K562 (cell line): ENCODE measurements around the gene MDK. TPM values are rescaled to one million over a fixed set of nuclear protein-coding genes. Genes with fewer than 3 reads are reported as not detected.

Source experiments
- ATAC-seq: fragments of 200-7000 bp; cut with Tn5 transposase; 3 replicates; pipeline ENCODE4 v1.9.1; 2020; ENCODE audit warnings: moderate library complexity
- BruUV-seq: library from RNA; stranded (reverse); fragments of 400-500 nt; replicated peaks from 2 replicates; lab custom pipeline; 2021; lab: Mats Ljungman, UMichigan
- CTCF ChIA-PET: fragments of 300-600 bp; formaldehyde crosslinking; extraction: SDS; loops from one replicate; lab custom pipeline; 2021; ENCODE audit warnings: low intra/inter-chr PET ratio; lab: Yijun Ruan, JAX
- POLR2A ChIA-PET: fragments of 300-600, 350-650 bp; sonication (Branson Sonifier 250); formaldehyde crosslinking; extraction: SDS; loops from one replicate; lab custom pipeline; 2021; ENCODE audit warnings: antibody characterized with exemption, inconsistent platforms; lab: Yijun Ruan, JAX
- DNase-seq, 4 experiments: peaks; one replicate each; pipeline versions ENCODE4 v3.0.0 to v3.0.0-alpha.2; 2011 to 2018; ENCODE audit warnings: low spot score in 3 of 4, mixed read lengths in 3 of 4; ENCODE audit errors: extremely low read depth in 1 of 4
- FAIRE-seq: peaks from 2 replicates; lab custom pipeline; 2011; peaks lifted over from hg19 to GRCh38; lab: Jason Lieb, UNC
- H2AFZ ChIP-seq: 2 replicates; pipeline ENCODE4 v1.6.0; 2011; ENCODE audit warnings: low read depth, low read length, control low read depth, inconsistent platforms
- H3K27ac ChIP-seq: fragments of 200-600 bp; 3 replicates; pipeline ENCODE4 v1.8.0; 2011; ENCODE audit warnings: low read depth, mild to moderate bottlenecking, control low read depth, inconsistent platforms, low read length, moderate library complexity, mixed read lengths; ENCODE audit errors: extremely low read depth
- H3K27me3 ChIP-seq, 2 experiments: fragments of 300-600 bp in 1 of 2; 2 replicates in 1 of 2; 3 replicates in 1 of 2; pipeline versions ENCODE4 v1.6.0 to v1.8.0; 2011; ENCODE audit warnings: inconsistent platforms in 2 of 2, low read length in 2 of 2, mild to moderate bottlenecking in 1 of 2, mixed read lengths in 1 of 2, moderate library complexity in 1 of 2; ENCODE audit not compliant: control insufficient read depth in 2 of 2, insufficient read depth in 2 of 2
- H3K36me3 ChIP-seq: fragments of 300-600 bp; 3 replicates; pipeline ENCODE4 v1.8.0; 2011; ENCODE audit warnings: mild to moderate bottlenecking, low read length, inconsistent platforms; ENCODE audit not compliant: control insufficient read depth, insufficient read depth
- H3K4me1 ChIP-seq, 2 experiments: fragments of 200-600 bp in 1 of 2; replicated peaks in 1 of 2; 2 replicates in 1 of 2; 3 replicates in 1 of 2; pipeline versions ENCODE4 v1.5.1 to v1.8.0; 2011; ENCODE audit warnings: inconsistent platforms in 2 of 2, low read length in 2 of 2, mild to moderate bottlenecking in 1 of 2, mixed read lengths in 1 of 2, moderate library complexity in 1 of 2; ENCODE audit not compliant: control insufficient read depth in 2 of 2, insufficient read depth in 2 of 2
- H3K4me2 ChIP-seq: 2 replicates; pipeline ENCODE4 v1.6.1; 2011; ENCODE audit warnings: low read length, control low read depth, inconsistent platforms, mixed read lengths; ENCODE audit not compliant: insufficient read depth
- H3K4me3 ChIP-seq: fragments of 200-600 bp; sonication (generic), shearing (Covaris generic); 2 replicates; pipeline ENCODE4 v1.5.1; 2016; ENCODE audit warnings: control low read depth, inconsistent platforms
- H3K79me2 ChIP-seq: fragments of 200-600 bp; 3 replicates; pipeline ENCODE4 v1.8.0; 2011; ENCODE audit warnings: low read length, inconsistent platforms; ENCODE audit not compliant: control insufficient read depth, insufficient read depth
- H3K9ac ChIP-seq, 2 experiments: 2 replicates each; pipeline versions ENCODE4 v1.6.0 to v1.6.1; 2011; ENCODE audit warnings: low read depth in 2 of 2, low read length in 2 of 2, control low read depth in 1 of 2, inconsistent platforms in 1 of 2, mild to moderate bottlenecking in 1 of 2, mixed read lengths in 1 of 2; ENCODE audit not compliant: insufficient read depth in 1 of 2
- H3K9me1 ChIP-seq: one replicate; pipeline ENCODE4 v1.6.0; 2011; ENCODE audit warnings: inconsistent platforms, mild to moderate bottlenecking, low read length, moderate library complexity; ENCODE audit not compliant: control insufficient read depth, insufficient read depth
- H3K9me3 ChIP-seq: replicated peaks from 2 replicates; pipeline ENCODE4 v1.5.1; 2011; ENCODE audit warnings: low read depth, low read length, inconsistent platforms; ENCODE audit not compliant: control insufficient read depth, insufficient read depth
- H4K20me1 ChIP-seq: replicated peaks from 2 replicates; pipeline ENCODE4 v1.6.1; 2011; ENCODE audit warnings: low read length, inconsistent platforms, mixed read lengths; ENCODE audit not compliant: control insufficient read depth, insufficient read depth
- ARNT ChIP-seq, 2 experiments: fragments of 450-650 bp; IDR thresholded peaks; 2 replicates each; pipeline ENCODE4 v1.6.1; 2016; ENCODE audit warnings: mild to moderate bottlenecking in 1 of 2
- BHLHE40 ChIP-seq: IDR thresholded peaks from 2 replicates; pipeline ENCODE4 v1.6.1; 2011; ENCODE audit warnings: low read length, improper control_type of control experiment
- FOXM1 ChIP-seq, 2 experiments: fragments of 450-650 bp in 1 of 2; sonication (generic) in 1 of 2; formaldehyde crosslinking in 1 of 2; IDR thresholded peaks; 2 replicates each; pipeline versions ENCODE4 v1.6.1 to v1.9.0; 2017 to 2022; ENCODE audit warnings: low read depth in 2 of 2, mild to moderate bottlenecking in 2 of 2, missing genetic modification reagents in 1 of 2, moderate library complexity in 1 of 2
- MEF2A ChIP-seq: IDR thresholded peaks from 2 replicates; pipeline ENCODE4 v1.6.1; 2011; ENCODE audit warnings: low read depth, mild to moderate bottlenecking, low read length, moderate library complexity; ENCODE audit not compliant: control insufficient read depth
- MEF2D ChIP-seq: conservative IDR thresholded peaks from 2 replicates; pipeline ENCODE4 v1.6.1; 2016; ENCODE audit warnings: low read depth, missing genetic modification characterization, missing compliant biosample characterization
- NR3C1 ChIP-seq: sonication (generic); formaldehyde crosslinking; IDR thresholded peaks from 2 replicates; pipeline ENCODE4 v1.8.1; 2022; ENCODE audit warnings: missing genetic modification reagents
- NRF1 ChIP-seq, 2 experiments: fragments of 450-650 bp; IDR thresholded peaks in 1 of 2; conservative IDR thresholded peaks in 1 of 2; 2 replicates each; pipeline ENCODE4 v1.6.1; 2014; ENCODE audit warnings: mild to moderate bottlenecking in 2 of 2
- PKNOX1 ChIP-seq: fragments of 450-650 bp; IDR thresholded peaks from 2 replicates; pipeline ENCODE4 v1.6.1; 2016
- RBFOX2 ChIP-seq: fragments of 200-400 bp; formaldehyde crosslinking; IDR thresholded peaks from 2 replicates; pipeline ENCODE4 v1.6.1; 2017; ENCODE audit warnings: low read depth, mild to moderate bottlenecking, low read length, moderate library complexity
- TCFL5 ChIP-seq: fragments of 250-450 bp; sonication (Bioruptor Pico); conservative IDR thresholded peaks from 2 replicates; pipeline ENCODE4 v1.6.1; 2021; ENCODE audit warnings: mild to moderate bottlenecking, moderate library complexity, matching md5 sums
- VEZF1 ChIP-seq: fragments of 200-800 bp; sonication (Bioruptor generic); IDR thresholded peaks from 2 replicates; pipeline ENCODE4 v1.6.1; 2017; ENCODE audit warnings: missing genetic modification characterization, missing compliant biosample characterization
- ZNF408 ChIP-seq: fragments of 250-450 bp; sonication (Bioruptor Pico); IDR thresholded peaks from 2 replicates; pipeline ENCODE4 v1.4.0; 2020; ENCODE audit warnings: low read depth, mild to moderate bottlenecking, moderate library complexity
- ZNF444 ChIP-seq: fragments of 250-450 bp; sonication (Bioruptor Pico); IDR thresholded peaks from 2 replicates; pipeline ENCODE4 v1.4.0; 2020; ENCODE audit warnings: mild to moderate bottlenecking, moderate library complexity
- WGBS: fragments of 100-300 bp; shearing (Covaris generic); methylation state at CpG from one replicate; pipeline ENCODE4 v1.1.6; 2016; ENCODE audit warnings: low coverage, mixed read lengths; ENCODE audit not compliant: insufficient coverage; ENCODE audit errors: missing lambda C conversion rate; 5-methylcytosine and 5-hydroxymethylcytosine counted together
- in situ Hi-C: fragments of 300-500 bp; cut with MboI; formaldehyde crosslinking; loops from 4 replicates; pipeline ENCODE4 v1.15.0; 2018; ENCODE audit warnings: inconsistent platforms, mixed read lengths
- intact Hi-C: fragments of 100-400 bp; cut with micrococcal nuclease; formaldehyde crosslinking; loops from 2 replicates; pipeline ENCODE4 v1.14.2; 2022
- polyA plus RNA-seq, 8 experiments: library from polyadenylated mRNA; depleted of rRNA in 4 of 8; stranded (reverse) in 5 of 8; unstranded in 3 of 8; fragments of >200 nt; fragmentation: Nextera tagmentation in 2 of 8; fragmentation: Illumina TruSeq in 1 of 8; extraction: Ambion mirVana in 2 of 8; extraction: Trizol in 1 of 8; gene quantifications; 2 replicates each; pipeline versions ENCODE4 v1.2.1 to v1.2.3, GENCODE V29; 2011 to 2014; ENCODE audit warnings: inconsistent platforms in 1 of 8, missing spikeins in 1 of 8
- total RNA-seq, 7 experiments: library from RNA; depleted of rRNA in 6 of 7; stranded (reverse); fragments of >200 nt in 6 of 7; fragmentation: Illumina TruSeq in 2 of 7; extraction: Trizol in 2 of 7; gene quantifications; 2 replicates each; pipeline versions ENCODE4 v1.2.1 to v1.2.3, GENCODE V29; 2011 to 2021; ENCODE audit warnings: low replicate concordance in 1 of 7

MDK gene
- total and polyA plus RNA-seq, 9 of the 15 experiments (the other 6 are each of a cell fraction or from before 2014, with no cell fraction given), result 20.7 to 700 (median 350) TPM

GRCh38 chr11:46338988-46339666 is 42.3 kb upstream of the MDK start:
- in situ Hi-C loops (no loop called here), intact Hi-C loops (no loop called here)
- FAIRE-seq, result no peak
- H3K4me2 ChIP-seq, result peak overlapping the region; percentile 28; the same call in 1 of the 2 replicates
- no peaks in the 10 kb centered on the region for H4K20me1 ChIP-seq
- H3K27me3 ChIP-seq, result peaks cover 6 to 30% of the 10 kb centered on the region in 2 experiments; a peak in 4 of 5 replicates
- no peaks in the 10 kb centered on the region for H3K9me1 ChIP-seq
- CTCF ChIA-PET, result no interaction called here
- no peak overlapping the region for H3K4me3 ChIP-seq
- H2AFZ ChIP-seq, result no peak overlapping the region
- WGBS, result 19% methylated on average over 15 of the region's 16 CpGs
- H3K79me2 ChIP-seq, result no peaks in the 10 kb centered on the region
- no peaks in the 10 kb centered on the region for H3K9me3 ChIP-seq
- no peaks in the 10 kb centered on the region for H3K36me3 ChIP-seq
- BruUV-seq, result no TSS peak
- H3K9ac ChIP-seq, result peak overlapping the region in 1 of 2 experiments; percentile 81; a peak in 2 of 4 replicates
- peaks cover 16 to 26% of the 10 kb centered on the region in 2 experiments for H3K4me1 ChIP-seq
- no peak for DNase-seq
- POLR2A ChIA-PET, result interaction anchor here (0.7 to 1.1 kb wide), 2 partner anchors 11 to 96 kb away, joined by 3 read pairs; no protein-coding TSS in a partner anchor
- 0 out of 3 replicates have a peak, but pooled peaks have one; percentile 11 for ATAC-seq
- TF ChIP-seq MEF2A (peak; percentile 28; the same call in 1 of the 2 replicates), NR3C1 (CRISPR knock-in tag) (no peak), RBFOX2 (no peak), ZNF408 (CRISPR knock-in tag) (no peak), ARNT (IDR thresholded peaks at IDR 0.05) (no peak), ZNF444 (CRISPR knock-in tag) (no peak), PKNOX1 (peak; percentile 59), FOXM1 (IDR thresholded peaks at IDR 0.05; ENCODE audit: low read depth) (no peak), FOXM1 (CRISPR knock-in tag; IDR thresholded peaks at IDR 0.05; ENCODE audit: low read depth) (no peak), VEZF1 (peak; percentile 44; the same call in 1 of the 2 replicates), TCFL5 (CRISPR knock-in tag) (no peak), BHLHE40 (no peak), MEF2D (tag) (peak; percentile 84), NRF1 (conservative IDR thresholded peaks at IDR 0.05 in 1 of 2, IDR thresholded peaks at IDR 0.05 in 1 of 2) (peak; percentile 82 to 85)
- H3K27ac ChIP-seq, result no peak overlapping the region
